GM18517 (cell line): Measurements from ENCODE around the gene HEMK1.

ENCODE experiments used
- ATAC-seq: cut with Tn5 transposase; IDR thresholded peaks from one replicate; pipeline ENCODE4 v1.9.1; 2021; ENCODE audit warnings: mild to moderate bottlenecking, moderate library complexity; ENCODE audit not compliant: unreplicated experiment

HEMK1 gene

DNA sequence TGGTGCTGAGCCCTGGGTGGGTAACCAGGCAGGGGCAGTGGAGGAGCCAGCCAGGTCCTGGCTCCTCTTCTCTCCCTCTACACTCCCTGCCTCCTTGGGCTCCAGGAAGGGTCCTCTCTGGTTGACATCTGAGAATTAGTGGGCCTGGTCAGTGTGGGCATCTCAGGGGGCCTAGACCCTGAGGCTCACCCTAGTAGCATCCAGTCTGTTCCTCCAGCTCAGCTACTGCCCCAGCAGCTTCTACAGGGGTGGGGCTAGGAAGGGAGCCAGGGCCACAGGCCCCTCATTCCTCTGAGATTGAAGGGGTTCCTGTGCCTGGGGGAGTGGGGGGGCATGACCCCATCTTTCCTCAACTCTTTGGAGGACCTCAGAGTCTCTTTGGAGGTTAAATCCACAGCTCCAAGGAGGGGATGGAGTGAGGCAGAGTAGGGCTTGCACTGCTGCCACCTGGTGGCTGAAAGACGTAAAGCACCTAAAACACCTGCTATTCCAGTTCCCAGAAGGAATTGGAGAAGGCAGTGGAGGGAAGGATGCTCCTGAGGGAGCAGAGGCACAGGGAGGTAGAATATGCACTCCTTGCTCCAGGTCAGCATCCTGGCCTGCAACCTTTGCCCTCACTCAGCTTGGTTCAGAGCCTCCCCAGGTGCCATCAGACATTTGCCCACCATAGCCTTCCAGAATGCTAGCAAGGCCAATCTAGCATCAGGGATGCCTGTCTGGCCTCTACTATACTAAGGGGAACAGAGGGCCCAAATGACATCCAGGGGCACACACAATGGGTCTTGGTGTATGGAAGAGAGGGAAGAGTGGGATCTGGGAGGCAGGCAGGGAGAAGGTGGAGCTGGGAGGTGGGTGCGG is 26.9 kb upstream of the HEMK1 start:
- no peak for ATAC-seq

DNA sequence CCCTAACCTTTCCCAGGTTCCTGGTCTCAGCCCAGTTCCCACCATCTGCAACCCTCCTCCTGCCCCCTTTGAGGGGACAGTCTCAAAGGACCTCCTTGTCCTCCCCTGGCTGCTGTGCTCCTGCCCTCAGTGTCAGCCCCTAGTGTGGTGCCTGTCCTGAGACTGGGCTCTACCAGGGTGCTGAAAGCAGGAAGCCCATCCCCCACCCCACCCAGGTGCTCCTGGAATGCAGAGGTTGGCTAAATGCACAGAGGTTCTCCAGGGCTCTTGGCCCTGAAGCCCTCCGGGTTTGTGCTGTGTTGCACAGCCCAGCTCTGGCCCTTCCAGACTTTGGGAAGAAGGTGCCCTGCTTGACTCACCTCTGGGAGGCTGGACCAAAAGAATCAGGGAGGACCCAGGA is 23.5 kb upstream of the HEMK1 start:
- ATAC-seq: no peak

DNA sequence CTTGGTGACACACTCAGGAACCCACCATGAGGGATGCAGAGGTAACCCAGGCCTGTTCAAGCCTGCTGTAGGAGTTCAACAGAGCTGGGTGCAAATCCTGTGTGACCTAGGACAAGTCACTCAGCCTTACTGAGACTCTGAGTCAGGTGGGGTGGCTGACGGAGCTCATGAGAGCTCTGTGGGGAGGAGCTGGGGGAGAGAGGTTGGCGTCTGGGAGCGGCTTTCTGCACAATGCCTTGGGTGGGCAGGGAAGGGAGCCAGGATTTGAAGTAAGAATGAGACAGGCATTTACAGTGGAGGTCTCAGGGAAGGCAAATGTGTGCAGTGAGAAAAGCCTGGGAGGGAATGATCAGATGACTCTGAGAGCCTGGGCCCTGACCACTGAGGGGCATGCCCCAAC is 20.1 kb upstream of the HEMK1 start:
- ATAC-seq: no peak

DNA sequence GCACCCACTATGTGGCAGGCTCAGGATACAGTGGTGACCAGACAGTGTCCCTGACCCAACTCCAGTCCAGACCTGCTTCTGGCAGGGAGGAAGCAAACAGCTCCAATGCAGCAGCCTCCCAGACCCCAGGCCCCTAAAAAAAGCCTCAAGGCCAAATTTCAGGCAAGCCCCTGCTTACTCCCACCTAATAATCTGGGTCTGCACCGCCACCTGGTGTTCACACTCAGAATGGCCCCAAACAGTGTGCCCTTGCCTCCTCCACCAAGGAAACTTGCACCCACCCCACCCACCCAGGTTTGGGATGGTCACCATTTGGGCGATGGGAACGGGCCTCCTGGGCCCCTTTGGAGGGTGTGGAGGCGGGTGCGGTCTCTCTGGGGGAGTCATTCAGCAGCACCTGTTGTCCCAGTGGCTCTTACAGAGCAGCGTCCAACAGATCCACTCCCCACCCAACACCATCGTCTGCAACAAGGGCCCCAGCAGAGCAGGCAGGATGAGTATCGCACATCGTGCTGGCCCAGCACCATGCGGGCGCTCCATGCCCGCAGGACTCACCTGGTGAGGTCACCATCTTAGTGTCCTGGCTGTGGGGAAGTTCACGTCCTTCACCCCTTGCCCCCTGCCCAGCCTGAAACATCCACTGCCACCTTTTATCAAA is 19.1 kb upstream of the HEMK1 start:
- ATAC-seq: no peak

DNA sequence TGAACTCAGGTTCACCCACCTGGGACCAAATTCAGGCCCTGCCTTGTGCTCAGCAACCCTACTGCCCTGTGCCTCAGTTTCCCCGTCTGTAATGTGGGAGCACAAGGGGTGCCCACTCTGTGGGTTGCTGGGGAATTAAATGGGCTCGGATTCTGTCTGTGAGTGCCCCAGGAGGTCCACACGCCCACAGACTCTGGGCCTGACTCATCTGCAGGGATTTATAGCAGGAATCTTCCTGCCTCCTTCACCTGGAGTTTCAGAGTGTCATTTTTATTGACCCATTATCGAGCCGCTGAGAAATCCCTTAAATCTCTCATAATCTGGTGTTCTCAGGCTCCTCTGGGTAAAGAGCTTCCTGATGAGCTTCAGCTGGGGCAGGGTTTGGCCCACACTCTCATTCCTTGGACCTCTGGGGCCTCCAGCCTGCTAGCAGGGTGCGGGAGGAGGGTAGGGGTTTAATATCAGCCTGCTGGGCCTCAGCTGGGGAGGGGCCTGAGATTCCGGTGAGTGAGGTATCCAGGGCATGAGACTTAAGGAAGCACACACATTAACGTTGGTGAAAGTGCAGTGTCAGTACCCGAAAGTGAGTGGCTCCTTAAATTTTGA is 18.2 kb upstream of the HEMK1 start:
- no peak for ATAC-seq

DNA sequence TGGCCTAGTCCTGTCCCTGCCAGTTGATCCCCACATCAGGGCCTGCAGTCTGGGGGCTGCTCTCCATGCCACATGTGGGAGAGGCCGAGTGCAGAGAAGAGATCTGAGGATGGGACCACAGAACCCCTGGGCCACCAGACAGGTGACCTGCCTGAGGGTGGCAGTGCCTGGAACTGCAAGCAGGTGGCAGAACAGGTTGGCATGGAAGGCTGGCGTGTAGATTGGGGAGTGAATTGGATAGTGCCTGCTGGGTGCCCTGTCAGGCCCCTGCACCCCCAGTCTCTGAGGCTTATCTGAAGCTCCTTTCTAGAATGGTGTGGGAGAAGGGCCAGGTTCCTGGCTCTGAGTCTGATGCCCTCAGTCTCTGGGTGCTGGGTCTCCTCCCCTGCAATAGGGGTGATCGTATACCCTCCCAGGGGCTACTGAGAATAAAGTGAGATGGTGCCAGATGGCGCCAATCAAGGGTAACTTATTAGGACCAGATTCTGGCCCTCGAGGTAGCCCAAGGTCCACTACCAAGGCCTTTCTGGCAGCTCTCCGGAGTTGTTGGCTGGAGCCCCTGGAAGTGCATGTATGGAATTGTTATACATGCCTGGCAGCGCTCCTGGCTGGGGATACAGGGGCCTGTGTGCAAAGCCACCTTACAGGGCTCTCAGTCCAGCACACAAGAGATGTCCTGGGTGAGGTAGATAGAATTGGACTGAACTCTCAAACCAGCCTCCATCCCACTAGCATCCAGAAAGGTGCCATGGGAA is 17.5 kb upstream of the HEMK1 start:
- no peak for ATAC-seq

DNA sequence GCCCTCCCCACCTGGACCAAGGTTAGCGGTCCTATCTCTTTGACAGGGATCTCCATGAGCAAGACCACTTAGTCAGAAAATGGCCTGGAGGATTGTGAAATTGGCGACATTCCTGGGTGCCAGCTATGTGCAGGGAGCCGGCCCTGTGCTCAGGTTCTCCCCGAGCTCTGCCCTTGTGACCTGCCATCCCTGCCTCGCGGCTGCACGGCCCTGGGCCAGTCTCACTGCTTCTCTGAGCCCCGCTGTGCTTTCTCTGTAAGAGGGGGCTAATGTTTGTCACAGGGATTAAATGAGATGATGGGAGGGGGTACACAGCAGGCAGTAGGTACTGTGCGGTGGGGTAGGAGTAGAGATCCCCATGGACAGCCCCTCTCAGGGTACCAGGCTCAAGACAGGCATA is 16.7 kb upstream of the HEMK1 start:
- ATAC-seq: no peak

DNA sequence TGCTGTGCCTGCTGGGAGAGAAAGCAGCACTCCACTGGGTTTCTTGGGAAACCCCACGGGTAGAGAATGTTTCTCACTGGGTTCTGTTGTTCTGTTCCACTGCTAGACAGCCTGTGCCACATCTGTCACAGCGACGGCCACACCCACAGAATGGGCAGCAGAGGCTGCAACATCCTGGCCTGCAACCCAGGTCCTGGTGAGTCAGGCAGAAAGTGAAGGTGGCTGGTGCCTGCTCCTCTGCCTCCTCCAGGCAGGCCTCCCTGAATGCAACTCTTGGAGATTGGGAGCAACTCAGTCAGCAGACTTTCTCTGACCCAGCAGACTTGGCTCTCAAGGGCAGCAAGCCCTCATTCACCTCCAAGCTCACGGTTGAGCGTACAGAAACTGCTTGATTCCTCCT is 14.8 kb upstream of the HEMK1 start:
- ATAC-seq: no peak

DNA sequence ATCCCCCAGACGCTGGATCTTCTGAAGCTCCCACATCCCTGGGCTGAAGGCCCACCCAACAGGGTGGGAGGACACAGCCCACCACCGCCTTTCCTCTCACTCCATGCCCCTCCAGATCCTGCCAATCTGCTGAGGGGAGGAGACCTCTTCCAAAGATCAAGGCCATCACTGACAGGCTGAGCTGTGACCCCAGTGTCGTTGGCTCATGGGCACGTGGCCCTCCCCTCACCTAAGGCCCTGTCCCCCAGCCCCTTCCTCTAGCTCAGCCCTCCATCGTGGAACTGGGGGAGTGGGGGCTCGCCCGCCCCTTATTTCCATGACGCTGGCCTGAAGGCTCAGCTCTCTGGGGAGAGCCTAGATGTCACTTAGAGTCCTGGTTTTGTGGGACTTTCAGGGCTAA is 12.2 kb upstream of the HEMK1 start:
- no peak for ATAC-seq

DNA sequence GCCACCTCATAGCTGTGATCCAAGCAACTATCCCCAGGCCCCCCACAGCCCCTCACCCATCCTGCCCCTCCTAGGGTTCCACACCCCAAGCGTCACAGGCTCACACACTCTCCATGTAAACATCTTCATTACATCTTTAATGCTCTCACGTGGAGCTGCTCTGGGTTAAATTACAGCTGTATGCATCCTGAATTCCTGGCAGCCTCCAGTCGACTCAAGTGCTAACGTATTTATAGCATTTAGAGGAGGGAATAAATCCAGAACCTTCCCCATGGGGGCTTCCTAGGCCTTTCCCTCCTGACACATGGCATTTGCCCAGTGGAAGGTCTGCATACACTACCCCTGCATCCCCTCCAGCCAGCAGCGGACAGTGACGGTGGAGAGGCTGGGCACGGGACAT is 11.4 kb upstream of the HEMK1 start:
- ATAC-seq: no peak

DNA sequence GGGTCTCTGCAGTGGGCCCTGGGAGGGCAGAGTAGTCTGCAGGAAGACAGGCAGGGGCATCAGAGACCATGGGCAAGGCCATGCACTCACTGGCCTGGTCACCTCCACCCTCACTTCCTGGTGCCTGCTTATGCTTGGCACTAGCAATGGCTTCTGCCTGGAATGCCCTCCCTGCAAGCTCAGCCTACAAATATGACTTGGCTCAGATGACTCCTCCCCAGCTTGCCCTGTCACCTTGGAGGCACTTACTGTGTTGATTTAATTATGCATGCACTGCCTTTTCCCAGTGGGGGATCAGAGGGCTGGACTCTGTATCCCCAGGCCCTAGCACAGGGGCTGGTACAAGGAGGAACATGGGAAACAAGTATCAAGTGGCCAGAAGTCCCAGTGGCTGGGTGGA is 9.6 kb upstream of the HEMK1 start:
- no peak for ATAC-seq

DNA sequence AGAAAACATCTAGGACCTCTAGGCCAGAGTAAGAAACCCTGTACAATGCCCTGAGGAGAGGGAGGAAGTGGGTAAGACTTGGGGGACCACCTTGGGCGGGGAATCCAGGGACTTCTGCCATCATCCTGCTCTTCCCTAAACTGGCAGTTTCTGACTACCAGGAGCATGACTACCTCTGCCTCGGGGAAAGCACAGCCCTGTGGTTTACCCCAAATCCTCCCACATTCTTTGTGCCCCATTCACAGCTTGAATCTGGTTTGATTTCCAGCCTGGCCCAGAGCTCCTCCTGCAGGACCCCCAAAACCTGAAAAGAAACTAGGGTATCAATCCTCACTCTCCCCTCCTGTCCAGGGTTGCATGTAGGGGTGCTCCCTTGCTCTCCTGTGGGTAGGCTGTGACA is 6.5 kb upstream of the HEMK1 start:
- no peak for ATAC-seq

DNA sequence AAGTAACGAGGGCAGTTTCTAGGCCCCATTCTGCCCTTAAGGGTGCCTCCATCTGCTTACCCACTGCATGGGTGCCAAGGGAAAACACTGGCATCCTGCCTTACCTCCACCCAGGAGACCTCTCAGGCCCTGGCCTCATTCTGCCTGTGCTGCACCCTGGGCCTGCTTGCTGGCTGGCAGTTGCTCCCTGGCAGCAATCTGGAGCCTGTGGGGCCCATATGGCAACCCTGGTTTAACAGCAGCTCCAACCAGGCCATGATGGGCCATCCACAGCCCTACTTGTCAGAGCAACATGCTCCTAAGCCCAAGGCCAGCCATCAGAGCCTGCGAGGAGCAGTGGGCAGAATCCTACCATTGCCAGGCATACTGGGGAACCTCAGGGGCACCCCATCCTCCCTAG is 5.5 kb upstream of the HEMK1 start:
- no peak for ATAC-seq

DNA sequence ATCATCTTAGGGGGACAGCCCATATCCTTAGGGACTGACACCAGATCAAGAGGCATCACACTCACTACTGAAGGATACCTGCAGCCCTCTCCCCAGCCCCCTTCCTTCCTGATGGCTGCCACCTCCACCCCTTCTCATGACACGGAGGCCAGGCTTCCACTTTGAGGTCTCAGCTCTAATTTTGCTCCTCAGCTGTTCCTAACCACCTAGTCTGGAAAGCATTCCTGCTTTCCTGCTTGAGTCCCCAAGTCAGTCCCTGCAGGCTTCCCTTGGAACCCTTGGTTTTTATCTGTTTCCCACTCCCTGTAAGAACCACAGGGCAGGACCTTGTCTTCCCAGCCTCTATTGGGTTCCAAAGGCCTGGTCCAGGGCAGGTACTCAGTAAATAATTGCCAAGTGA is 5.0 kb upstream of the HEMK1 start:
- no peak for ATAC-seq

DNA sequence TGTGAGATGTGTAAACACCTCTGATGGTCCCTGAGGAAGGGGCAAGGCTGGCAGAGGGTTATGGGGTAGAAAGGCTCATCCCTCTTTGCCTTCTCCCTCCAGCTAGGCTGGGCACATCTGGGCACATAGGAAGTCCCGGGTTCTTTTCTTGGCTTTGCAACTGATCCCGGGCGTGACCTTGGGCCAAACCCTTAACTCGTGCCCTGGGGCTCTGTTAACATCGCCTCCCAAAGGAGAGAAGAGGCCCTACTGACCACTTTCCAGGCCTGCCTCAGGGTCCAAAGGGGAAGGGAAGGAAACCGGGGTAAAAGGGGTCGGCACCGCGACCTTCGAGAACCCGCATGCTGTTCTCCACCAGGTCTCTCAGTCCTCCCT is 2.3 kb upstream of the HEMK1 start:
- no peak for ATAC-seq

DNA sequence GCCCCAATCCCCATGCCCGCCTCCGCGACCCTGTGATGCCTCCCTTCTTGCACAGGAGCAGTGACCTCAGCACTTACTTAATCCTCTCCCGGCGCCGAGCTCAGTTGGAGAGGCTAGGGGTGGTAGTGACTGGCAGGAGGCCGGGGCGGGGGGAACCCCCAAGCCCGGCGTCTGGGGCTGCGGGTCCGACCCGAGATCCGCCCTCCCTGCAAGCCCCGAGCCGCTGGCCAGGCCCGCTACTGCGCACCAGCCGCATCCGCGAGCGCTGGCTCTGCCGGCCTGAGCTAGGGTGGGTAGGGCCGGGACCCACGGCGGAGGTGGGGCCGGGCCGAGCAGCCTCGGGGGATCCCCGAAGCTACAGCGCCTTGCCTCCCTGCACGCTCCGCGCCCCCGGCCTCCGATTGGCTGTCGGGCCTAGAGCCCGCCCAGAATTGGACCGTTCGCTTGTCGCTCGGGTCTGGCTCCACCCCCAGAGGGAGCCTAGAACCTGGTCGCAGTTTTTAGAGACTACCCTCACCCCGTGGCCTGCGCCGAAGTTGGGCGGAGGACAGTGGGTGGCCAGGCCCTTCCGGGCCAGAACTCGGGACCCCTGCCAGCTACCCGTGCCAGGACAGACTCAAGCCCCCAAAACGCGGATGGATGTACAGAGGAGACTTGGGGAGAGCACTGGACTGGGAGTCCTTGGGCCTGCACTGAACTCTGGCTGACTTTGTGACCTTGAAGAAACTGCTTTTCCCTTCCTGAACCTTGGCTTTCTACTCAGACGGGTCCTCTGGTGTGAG is 1.7 kb upstream of the HEMK1 start, which contains the start of gene C3orf18:
Gene C3orf18 (minus strand): TSS at position 362 of the 782 bp plus-strand sequence. CDS start 2,048 bp downstream, outside the sequence.
- ATAC-seq: peak; percentile 82

DNA sequence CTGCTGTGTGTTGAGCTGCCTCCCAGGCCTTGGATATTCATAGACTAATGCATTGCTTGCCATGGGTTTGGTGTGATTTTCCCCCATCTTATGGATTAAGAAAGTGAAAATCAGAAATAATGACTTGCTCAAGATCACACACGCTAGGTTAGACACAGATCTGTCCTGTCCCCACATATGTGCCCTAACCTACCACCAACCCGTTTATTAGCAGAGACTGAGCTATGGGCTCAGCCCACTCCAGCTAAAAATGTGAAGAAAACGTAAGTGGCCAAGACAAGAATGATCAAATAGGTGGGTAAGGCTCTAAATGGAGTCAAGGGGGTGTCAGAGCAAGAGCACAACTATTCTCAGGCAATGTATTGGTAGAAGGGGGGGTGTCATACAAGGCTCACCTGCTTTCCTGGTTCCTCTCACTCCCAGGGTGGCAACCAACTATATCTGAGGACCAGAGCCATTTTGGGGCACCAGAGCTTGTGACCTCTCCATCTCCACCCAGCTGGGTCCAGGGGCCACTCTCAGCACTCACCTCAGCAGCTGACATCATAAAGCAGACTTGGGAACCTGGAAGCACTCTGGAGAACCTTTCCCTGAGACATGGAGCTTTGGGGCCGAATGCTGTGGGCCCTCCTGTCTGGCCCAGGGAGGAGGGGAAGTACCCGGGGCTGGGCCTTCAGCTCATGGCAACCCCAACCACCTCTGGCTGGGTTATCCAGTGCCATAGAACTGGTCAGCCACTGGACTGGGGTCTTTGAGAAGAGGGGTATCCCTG is 1.4 kb downstream of the HEMK1 start:
- no peak for ATAC-seq

DNA sequence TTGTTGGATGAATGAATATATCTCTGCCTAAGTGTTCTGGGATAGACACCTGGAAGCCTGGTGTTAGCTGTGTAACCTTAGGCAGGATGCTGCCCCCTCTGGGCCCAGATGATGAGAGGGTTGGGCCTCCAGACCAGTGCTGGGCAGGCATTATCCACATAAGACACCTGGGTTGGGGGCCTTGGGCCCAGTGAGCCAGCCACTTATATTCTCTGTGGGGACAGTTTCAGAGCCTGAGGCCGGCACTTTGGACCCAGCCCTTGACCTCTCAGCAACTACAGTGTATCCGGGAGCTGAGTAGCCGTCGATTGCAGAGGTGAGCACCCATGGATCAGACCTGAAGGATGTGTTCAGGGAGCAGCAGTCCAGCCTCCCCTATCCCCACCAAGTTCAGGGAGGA is 2.2 kb downstream of the HEMK1 start:
- no peak for ATAC-seq

DNA sequence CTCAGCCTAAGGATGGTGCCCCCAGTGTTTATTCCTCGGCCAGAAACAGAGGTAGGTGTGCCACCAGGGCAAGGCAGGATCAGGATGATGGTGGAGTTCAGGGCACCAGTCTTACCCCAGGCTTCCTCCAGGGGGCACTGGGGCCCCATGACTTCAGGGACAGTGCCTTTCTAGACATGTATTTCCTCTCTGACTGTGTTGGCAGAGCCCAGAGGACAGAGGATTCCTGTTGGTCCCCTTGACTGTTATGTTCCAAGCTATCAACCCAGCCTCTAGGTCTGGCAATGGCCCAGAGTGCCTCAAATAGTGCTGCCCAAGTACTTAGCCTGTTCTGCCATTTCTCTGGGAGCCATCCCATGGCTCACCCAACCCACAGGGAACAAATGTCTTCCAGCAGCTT is 2.8 kb downstream of the HEMK1 start:
- no peak for ATAC-seq

DNA sequence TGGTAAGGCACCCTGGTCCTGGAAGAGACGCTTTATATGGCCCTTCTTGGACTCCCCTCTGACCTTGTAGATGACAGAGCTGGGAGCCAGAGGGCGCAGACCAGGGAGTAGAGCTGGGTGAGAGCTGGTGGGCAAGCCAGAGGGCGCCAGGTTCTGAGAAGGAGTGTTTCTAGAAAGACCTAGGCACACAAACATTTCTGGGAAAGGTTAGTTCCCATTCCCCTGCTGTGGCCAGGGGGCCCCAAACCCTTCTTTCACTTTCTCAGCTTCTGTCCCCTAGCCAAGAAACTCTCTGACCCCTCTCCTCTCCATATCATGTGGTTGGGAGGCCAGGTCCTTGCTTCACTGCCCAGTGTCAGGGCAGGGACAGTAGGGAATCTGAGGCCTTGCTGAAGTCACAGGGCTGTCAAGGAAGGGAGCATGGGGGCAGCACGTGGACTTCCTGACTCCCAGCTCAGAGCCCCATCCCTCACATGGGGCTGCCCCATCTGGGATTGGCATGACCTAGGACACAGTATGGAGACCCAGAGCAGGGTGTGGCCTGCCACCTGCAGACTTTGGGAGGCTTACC is 3.6 kb downstream of the HEMK1 start:
- ATAC-seq: no peak
